DMS153 treated with DMSO at 0.1 percent for 48 hours (cell line): ENCODE results near the gene UAP1L1.
"Not testable (repeated sequence)": the region's sequence is repeated elsewhere in the genome, so short reads cannot be mapped to it uniquely, and the experiment has no call there.

Experiments used
- DNase-seq: peaks from one replicate; lab custom pipeline; 2025; ENCODE audit not compliant: unreplicated experiment; lab: John Stamatoyannopoulos, UW

UAP1L1 gene, protein sequence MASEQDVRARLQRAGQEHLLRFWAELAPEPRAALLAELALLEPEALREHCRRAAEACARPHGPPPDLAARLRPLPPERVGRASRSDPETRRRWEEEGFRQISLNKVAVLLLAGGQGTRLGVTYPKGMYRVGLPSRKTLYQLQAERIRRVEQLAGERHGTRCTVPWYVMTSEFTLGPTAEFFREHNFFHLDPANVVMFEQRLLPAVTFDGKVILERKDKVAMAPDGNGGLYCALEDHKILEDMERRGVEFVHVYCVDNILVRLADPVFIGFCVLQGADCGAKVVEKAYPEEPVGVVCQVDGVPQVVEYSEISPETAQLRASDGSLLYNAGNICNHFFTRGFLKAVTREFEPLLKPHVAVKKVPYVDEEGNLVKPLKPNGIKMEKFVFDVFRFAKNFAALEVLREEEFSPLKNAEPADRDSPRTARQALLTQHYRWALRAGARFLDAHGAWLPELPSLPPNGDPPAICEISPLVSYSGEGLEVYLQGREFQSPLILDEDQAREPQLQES

DNA sequence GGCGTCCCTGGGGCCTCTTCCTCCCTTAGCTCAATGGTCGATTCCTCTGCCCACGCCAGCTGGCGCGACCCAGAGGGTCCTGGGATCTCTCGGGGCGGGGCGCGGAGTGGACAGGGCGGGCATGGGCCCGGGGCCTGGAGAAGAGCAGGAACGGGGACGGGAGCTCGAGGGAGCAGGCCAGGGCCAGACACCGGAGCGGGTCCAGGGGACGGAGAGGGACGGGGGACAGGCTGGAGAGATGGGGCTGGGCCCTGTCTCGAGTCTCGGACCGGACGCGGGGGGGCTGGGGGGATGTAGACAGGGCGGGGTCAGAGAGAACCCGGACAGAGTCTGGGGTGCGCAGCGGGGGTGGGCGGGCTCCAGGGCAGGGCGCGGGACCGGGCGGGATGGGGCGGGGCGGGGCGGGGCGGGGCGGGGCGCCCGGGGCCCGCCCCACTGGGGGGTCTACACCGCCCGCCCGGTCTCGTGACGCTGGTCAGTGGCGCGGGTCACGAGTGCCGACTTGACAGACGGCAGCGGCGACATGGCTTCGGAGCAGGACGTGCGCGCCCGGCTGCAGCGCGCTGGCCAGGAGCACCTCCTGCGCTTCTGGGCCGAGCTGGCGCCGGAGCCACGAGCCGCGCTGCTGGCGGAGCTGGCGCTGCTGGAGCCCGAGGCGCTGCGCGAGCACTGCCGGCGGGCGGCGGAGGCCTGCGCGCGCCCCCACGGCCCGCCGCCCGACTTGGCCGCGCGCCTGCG is at the start of gene UAP1L1:
UAP1L1 (plus strand) TSS at position 508 of the 738 bp plus-strand sequence; CDS start at position 524, 16 bp downstream.
- no peak for DNase-seq

DNA sequence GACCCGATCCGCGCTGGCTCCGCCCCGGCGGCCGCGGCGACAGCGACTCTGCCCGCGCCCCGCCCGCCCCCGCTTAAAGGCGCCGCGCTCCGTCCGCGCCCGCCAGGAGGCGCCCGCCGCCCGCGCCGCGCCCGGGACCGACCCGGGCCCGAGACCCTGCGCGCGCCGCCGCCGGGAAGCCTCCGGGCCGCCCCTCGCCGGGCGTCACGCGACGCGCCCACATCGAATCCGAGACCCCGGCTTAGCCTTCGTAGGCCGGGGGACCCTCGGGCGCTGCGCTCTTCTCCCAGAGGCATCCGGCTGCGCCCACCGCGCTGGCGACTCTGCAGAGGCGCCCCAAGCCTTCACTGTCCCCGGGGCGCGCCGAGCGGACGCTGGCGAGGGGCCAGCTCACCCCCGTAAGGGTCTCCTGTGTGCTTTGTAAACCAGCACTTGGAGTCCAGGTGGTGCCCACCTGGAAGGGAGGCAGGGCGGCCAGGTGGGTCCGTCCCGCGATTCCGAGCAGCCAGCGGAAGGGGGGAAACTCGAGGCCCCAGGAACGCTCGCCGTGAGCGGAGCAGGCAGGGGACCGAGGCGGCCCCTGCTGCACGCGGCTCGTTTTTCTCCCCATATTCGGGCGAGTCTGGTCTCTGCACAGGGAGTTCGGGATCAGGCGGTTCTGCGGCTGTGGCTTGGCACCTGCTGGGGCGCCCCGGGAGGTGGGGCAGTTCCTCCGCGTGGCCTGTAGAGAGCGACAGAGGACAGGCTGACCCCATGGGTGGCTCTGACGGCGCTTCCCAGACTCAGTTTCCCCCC is 48.9 kb upstream of the UAP1L1 start:
- peak; percentile 29 for DNase-seq

DNA sequence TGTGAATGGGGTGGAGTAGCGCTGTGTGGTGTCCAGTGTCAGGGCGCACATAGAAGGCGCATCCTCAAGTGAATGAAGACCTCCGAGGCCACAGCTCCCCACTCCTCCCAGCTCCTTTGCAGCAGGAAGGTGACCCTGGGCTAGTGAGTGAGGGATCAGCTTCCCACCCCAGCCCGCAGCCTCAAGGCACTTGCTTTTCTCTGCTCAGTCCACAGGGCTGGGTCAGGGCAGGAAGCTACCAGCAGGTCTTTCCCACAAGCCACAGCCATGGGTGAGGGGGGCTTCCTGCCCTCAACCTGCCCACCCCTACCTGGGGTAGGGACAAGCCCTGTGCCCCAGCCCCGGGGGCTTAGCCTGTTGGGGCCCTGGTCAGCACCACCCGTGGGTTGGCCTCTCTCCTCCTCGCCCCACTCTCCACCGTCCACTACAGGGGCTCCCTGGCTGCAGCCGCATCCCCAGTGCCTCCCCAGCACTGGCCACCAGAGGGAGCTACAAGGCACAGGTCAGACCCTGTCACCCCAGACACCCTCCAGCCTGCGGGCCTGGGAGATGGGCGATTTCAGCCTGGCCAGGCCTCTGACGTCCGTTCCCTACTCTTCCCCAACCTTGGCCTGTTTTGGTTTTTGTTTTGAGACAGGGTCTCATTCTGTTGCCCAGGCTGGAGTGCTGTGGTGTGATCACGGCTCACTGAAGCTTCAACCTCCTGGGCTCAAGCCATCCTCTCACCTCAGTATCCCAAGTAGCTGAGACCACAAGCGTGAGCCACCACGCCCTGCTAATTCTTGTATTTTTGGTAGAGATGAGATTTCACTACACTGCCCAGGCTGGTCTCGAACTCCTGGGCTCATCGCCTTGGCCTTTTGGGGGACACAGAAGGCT is 48.0 kb upstream of the UAP1L1 start:
- no peak for DNase-seq

DNA sequence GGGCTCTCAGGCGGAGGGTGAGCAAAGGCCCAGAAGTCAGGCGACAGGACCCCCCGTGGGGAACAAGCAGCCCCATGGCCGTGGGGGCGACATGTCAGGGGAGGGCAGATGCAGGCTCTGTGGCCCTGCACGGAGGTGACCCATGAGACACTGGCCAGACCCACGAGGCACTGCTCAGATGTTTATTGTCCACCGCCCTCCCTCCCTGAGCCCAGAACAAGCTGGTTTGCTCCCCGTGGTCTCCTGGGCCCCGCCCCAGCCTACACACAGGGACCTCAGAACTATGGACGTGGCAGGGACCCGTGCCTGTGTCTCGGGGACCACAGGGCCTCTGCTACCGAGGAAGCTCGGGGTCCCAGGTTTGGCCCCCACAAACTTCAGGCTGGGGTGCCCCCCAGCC is 47.3 kb upstream of the UAP1L1 start:
- DNase-seq = no peak

DNA sequence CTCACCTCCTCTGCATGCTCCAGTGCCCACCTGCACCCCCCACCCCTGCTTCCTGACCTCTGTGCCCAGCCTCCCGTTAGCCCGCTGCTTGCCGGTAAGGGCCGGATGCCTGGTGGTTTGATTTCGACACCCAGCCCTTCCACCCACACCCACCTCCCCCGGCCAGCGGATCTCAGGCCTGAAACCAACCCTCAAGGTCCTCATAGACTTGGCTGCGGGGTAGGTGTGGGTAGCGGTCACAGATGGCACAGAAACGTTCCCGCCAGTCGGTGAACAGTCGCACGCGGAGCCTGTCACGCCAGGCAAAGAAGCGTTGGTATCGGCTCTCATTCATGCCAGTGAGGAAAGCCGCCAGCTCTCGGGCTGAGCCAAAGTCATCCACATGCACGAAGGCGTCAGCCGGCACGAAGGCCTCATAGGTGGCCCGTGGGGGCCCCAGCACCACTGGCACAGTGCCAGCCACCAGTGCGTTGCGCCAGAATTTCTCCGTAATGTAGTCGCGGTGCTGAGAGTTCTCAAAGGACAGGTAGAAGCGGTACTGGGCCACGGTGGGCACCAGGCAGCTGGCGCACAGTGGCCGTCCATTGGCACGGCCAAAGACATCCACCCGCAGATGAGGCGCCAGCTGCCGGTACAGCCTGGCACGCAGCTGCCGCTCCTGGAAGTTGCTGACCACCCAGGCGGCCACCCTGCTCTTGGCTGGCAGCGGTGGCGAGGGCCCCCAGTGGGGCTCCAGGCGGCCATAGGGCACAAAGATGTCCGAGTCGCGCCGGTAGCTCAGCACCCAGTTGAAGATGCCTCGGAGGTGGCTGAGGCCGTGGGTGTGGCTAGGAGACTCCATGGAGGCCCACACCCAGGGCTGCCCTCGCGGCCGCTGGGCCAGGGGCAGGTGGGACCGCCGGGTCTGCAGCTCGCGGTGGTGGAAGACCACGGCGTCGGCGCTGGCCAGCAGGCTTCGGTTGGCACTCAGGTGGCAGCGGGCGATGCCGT is 46.5 kb upstream of the UAP1L1 start:
- DNase-seq = no peak

DNA sequence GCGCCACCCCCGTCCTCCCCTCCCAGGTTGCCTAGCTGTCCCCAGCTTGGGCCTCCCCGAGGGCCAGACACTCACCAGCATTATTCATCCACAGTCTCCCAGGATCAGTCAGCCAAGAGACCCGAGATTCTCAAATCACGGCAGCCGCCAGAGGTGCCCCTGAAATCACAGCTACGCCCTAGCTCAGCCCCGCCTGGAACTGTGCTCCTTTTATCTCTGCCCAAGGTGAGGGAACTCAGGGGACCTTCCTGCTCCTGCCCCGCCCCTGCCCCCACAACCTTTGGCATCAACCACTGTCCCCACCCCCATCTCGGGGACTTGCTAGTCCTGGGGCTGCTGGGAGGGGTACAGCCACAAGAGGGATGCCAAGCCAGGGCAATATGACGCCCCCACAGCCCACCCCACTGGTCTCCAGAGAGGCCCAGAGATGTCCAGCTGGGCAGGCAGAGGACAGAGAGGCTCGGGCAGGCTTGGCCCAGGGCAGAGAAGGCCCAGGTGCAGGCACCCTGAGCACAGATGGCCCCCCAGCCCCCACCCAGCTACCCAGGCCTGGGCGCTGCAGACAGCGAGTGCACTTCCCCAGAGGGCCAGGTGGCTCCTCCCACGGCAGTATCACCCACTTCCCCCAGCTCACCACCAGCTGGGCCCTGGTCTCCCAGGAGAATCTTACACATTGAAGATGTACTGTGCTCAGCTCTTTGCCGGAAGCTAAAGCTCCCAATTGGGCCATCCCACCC is 45.2 kb upstream of the UAP1L1 start, which contains the start of gene FUT7:
FUT7 (minus strand) TSS at position 185 of the 737 bp plus-strand sequence; CDS start at position 88, 97 bp downstream.
- DNase-seq = no peak

DNA sequence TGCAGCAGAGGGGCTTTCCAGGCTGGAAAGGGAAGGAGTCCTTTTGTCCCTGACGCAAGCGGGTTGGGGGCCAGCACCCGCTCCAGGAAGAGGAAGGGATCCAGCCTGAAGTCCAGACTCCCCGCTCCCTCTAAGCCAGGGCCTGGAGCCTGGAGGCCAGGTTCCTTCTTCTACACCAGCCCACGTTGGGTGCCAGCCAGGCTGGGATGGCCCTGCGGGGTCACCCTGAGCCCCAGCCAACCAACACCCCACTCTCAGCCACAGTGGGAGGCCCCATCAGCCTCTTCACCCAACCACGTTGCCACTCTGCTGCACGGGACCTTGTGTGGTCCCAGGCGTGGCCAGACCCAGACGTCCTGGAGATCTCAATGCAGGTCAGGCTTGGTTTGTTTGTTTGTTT is 44.5 kb upstream of the UAP1L1 start:
- DNase-seq = no peak

DNA sequence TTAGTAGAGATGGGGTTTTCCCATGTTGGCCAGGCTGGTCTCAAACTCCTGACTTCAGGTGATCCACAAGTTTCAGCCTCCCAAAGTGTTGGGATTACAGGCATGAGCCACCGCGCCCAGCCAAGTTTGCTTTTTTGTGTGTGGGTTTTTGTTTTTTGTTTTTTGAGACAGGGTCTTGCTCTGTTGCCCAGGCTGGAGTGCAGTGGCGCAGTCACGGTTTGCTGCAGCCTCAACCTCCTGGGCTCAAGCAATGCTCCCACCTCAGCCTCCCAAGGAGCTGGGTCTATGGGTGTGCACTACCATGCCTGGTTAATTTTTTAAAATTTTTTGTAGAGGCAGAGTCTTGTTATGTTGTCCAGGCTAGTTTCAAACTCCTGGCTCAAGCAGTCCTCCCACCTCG is 43.8 kb upstream of the UAP1L1 start:
- DNase-seq = not testable (repeated sequence)

DNA sequence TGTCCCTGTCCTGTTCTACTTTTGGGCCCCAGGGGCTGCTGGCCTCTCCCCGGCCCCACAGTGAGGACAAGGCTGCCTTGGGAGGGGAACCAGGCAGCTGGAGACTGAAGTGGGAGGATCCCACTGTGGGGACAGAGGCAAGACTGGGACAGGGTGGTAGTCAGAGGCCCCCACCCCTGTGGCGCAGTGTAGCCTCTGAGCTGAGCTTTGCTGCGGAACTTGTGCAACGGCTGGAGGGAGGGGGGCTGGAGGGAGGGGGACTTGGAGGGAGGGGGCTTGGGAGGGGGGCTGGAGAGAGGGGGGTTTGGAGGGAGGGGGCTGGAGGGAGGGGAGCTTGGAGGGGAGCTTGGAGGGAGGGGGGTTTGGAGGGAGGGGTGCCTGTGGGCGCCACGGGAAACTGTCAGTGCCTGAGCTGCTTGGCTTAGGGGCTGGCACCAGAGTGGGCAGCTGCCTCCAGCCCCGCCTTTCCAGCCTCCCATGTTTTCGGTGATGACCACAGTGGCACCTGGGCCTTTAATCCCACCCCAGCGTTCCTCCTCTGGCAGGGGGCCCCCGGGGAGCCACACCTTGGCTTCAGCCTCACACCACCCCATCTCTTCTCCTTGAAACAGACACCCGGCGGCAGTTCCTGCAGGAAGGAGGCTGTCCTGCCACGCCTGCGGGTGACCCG is 43.1 kb upstream of the UAP1L1 start:
- no peak for DNase-seq

DNA sequence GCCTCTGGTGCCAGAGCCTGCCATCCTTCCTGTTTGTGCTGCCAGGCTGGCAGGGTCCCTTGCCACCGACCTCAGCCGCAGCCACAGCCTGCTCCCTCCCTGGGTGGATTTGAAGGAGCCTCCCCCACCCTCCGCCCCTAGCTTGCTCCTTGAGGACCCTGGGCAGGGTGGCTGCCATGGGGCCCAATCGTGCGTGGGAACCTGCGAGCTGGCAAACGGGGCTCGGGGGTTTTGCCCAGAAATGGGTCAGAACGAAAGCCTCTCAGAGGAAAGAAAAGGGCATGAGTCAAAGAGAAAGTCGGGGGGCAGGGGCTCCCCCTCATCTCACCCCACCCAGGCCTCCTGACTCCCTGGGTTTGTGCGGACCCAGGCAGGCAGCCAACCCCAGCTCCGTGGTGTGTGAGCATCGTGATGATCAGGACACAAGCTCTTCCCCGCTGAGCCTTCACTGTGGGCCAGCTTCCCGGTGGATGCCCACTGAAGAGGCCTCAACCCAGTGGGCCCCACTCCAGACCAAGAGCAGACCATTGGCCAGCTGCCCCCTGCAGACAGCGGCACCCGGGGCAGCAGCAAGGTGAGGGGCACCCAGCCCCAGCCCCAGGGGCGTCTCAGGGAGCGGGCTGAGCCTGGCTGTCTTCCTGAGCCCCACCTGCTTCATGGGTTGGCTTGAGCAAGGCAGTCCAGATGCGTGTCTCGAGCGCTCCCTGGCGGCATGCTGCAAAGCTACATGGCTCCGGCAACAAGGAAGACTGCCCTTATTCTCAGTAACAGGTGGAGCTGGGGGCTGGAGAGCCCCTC is 42.4 kb upstream of the UAP1L1 start:
- peak; percentile 80 for DNase-seq

DNA sequence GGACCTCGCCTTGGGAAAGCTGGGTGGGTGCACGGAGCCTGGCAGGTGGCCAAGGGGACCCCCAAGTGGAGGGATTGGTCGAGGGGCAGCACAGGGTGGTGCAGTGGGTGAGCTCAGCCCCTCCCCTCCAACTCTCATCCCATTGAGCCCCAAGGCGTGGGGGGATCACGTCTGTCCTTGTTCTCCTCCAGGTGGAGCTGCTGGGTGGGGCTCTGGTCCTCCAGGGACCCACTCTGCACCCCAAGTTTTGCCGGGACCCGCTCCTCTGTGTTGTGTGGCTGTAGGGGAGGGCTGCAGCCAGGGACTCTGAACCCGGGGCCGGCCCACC is 41.8 kb upstream of the UAP1L1 start:
- no peak for DNase-seq

DNA sequence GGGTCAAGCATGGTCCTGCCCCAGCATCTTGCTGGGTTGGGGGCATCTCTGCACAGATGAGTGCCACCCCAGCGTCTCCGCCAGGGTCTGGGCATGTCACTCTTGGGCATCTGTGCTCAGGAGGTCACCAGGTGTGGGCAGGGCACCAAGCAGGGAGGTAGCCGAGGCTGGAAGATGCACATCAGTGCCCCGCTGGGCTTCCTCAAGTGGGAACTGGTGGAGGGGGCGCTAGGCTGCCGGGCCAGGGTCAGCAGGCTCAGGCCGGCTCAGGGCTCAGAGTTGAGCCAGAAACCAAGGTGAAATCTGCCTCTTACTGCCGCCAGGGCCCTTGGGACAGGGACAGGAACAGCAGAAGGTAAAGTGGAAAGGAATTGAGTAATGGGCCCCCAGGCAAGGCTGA is 41.4 kb upstream of the UAP1L1 start:
- no peak for DNase-seq

DNA sequence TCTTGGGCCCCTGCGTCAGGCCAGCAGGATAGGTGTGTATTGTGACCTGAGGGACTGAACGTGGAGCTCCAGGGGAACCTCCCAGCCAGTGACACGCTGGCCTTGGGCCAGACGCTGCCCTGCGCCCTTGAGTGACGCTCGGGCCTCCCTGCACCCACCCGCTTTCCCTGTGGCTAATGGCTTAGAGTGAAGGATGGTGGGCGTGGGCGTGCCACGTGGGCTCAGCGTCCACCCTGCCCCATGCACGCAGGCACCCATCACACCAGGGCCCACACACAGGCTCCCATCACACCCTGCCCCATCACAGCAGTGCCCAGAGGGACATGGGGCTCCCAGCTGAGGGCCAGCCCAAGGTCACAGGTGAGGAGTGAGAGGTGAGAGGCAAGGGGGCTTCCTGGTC is 40.3 kb upstream of the UAP1L1 start:
- no peak for DNase-seq

DNA sequence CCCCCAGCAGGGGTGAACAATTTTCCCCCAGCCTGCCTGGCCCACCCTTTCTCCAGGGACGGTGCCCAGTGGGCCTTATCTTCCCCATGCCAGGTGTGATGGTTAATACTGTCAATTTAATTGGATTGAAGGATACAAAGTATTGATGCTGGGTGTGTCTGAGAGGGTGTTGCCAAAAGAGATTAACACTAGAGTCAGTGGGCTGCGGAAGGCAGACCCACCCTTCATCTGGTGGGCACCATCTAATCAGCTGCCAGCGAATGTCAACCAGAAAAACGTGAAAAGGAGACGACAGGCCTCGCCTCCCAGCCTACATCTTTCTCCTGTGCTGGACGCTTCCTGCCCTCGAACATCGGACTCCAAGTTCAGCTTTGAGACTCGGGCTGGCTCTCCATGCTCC is 39.8 kb upstream of the UAP1L1 start:
- no peak for DNase-seq

DNA sequence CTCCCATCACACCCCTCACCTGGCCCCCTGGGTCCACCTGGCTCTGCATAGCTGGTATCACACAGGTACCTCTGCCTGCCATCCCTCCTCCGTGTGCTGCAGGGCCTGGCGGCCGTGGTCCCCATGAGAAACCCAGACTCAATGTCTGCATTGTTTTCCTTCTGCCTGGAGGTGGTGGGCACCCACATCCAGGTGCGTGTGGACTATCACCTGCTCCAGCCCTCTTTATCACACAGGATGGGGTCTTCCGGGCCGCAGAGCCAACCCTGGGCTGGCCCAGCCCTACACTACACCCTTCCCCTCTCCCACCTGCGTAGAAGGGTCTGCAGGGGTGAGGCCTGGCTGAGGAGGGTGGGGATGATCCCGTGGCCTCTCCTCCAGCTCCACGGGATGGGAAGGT is 38.4 kb upstream of the UAP1L1 start:
- DNase-seq = no peak

DNA sequence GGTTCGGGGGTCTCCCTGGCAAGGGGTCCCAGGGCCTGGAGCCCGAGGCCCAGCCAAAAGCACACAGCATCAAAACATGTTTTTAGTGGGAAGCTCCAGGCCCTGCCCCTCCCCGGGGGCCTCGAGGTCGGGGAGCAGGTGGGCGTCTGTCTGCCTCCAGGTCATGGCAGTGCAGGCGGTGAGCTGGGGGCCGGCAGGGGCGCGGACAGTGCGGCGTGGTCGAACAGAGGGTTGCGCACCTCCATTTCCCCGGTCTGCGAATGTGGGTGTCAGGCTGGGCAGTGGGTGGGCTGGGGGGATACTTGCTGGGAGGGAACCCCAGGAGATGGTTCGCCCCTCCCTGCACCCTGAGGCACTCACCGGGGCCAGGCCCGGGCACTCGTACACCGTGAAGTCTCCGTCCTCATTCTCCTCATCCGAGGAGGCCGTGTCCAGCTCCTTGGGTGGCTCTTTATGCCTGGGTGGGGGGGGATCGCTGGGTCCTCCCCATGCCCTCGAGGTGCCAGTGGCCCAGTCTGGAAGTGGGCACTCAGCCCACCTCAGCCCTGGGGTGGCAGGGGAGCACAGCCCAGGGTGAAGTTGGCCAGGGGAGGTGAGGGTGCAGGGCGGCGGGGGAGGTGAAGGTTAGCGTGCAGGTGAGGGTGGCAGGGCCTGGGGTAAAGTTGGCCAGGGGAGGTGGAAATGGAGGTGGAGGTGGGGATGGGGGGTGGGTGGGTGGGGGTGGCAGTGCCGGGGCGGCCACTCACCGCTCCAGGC is 37.5 kb upstream of the UAP1L1 start:
- DNase-seq = no peak

DNA sequence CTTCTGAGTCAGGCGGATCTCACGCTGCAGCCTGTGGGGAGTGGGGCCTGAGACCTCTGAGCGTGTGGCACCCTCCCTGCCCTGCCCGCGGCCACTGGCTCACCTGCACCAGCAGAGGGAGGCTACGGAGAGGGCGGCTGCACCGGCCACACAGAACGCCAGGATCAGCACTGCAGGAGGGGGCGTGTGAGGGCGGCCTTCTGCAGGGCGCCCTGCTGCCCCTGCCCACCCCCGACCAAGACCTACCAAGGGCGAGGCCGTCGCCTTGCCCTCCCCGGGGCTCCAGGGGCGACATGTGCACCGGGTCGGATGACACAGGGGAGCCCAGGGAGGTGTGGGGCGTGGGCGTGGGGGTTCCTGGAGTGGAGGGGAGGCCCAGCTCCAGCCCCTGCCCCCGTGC is 36.7 kb upstream of the UAP1L1 start:
- no peak for DNase-seq
